Measurements from ENCODE around the gene CNTN5. TPM values are rescaled to one million over a fixed set of nuclear protein-coding genes. Genes with fewer than 3 reads are reported as not detected.

The CNTN5 gene
- polyA plus RNA-seq, 1 donor from 2014 or later = 1.1 TPM

DNA sequence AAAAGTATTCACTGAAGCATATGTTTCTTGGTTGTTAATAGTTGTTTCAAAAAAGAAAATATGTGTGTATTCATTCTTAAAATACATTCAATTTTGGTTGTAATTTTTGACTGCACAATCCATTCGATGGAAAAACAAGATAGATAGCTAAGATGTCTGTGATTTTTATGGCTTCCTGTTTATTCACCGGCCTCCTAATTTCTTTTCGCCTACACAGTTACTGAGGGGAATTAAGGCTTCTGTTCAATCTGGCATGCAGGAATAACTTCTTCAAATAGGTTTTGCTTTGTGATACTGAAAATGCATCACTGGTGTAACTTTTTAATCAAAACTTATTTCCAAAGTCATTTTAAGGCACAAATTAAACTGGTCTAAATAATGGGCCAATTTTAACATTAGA is 1375.5 kb downstream of the CNTN5 start:
- H3K9me3 ChIP-seq (ENCODE audit: low read length) = no peaks in the 10 kb centered on the region
- H3K27me3 ChIP-seq (ENCODE audit: insufficient read depth, low read depth, low read length) = no peaks in the 10 kb centered on the region
- TF ChIP-seq MXI1 (conservative IDR thresholded peaks at IDR 0.05; ENCODE audit: poor library complexity, severe bottlenecking) = no peak
- TF ChIP-seq SMC3 (conservative IDR thresholded peaks at IDR 0.05; ENCODE audit: poor library complexity) = no peak
- TF ChIP-seq, protein P1, sequence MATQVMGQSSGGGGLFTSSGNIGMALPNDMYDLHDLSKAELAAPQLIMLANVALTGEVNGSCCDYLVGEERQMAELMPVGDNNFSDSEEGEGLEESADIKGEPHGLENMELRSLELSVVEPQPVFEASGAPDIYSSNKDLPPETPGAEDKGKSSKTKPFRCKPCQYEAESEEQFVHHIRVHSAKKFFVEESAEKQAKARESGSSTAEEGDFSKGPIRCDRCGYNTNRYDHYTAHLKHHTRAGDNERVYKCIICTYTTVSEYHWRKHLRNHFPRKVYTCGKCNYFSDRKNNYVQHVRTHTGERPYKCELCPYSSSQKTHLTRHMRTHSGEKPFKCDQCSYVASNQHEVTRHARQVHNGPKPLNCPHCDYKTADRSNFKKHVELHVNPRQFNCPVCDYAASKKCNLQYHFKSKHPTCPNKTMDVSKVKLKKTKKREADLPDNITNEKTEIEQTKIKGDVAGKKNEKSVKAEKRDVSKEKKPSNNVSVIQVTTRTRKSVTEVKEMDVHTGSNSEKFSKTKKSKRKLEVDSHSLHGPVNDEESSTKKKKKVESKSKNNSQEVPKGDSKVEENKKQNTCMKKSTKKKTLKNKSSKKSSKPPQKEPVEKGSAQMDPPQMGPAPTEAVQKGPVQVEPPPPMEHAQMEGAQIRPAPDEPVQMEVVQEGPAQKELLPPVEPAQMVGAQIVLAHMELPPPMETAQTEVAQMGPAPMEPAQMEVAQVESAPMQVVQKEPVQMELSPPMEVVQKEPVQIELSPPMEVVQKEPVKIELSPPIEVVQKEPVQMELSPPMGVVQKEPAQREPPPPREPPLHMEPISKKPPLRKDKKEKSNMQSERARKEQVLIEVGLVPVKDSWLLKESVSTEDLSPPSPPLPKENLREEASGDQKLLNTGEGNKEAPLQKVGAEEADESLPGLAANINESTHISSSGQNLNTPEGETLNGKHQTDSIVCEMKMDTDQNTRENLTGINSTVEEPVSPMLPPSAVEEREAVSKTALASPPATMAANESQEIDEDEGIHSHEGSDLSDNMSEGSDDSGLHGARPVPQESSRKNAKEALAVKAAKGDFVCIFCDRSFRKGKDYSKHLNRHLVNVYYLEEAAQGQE (IDR thresholded peaks at IDR 0.05; ENCODE audit: borderline replicate concordance) = no peak
- no peaks in the 10 kb centered on the region for H3K36me3 ChIP-seq (ENCODE audit: insufficient read depth, low read length)
- no peak overlapping the region for H2AFZ ChIP-seq (ENCODE audit: low read depth, low read length)
- H3K9me2 ChIP-seq (ENCODE audit: insufficient read depth, low read length) = no peaks in the 10 kb centered on the region
- H3K79me2 ChIP-seq (replicated peaks; ENCODE audit: insufficient read depth, low read length) = no peaks in the 10 kb centered on the region
- no peaks in the 10 kb centered on the region for H3F3A ChIP-seq (ENCODE audit: insufficient read depth, low read length, poor library complexity, severe bottlenecking)
- no peaks in the 10 kb centered on the region for H4K20me1 ChIP-seq (ENCODE audit: insufficient read depth)
- H3K27ac ChIP-seq (ENCODE audit: low read length) = no peak overlapping the region
- no peak overlapping the region for H3K4me3 ChIP-seq (ENCODE audit: low read length)
- no peak overlapping the region for H3K4me2 ChIP-seq (ENCODE audit: low read length)
- no peak overlapping the region for H3K9ac ChIP-seq (ENCODE audit: low read length)

DNA sequence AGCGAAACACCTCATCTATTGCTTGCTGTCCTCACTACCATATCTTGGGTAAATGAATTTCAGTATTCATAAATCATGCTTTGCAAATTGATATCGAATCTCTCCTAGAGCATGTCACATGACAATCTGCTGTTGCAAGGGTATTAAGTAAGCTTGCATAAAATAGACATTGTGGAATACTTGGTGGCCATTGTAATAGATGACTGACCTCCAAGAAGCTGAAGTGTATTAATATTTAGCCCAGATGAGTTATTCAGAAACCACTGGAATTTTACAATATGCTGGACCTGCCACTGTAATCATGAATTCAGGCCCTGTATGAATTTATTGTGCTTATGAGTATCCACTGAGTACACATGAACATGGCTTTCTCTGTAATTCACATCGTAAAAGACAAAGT is 1376.7 kb downstream of the CNTN5 start:
- H2AFZ ChIP-seq (ENCODE audit: low read depth, low read length) = no peak overlapping the region
- H4K20me1 ChIP-seq (ENCODE audit: insufficient read depth) = no peaks in the 10 kb centered on the region
- H3K4me2 ChIP-seq (ENCODE audit: low read length) = no peak overlapping the region
- H3K9me3 ChIP-seq (ENCODE audit: low read length) = no peaks in the 10 kb centered on the region
- H3K36me3 ChIP-seq (ENCODE audit: insufficient read depth, low read length) = no peaks in the 10 kb centered on the region
- H3K79me2 ChIP-seq (replicated peaks; ENCODE audit: insufficient read depth, low read length) = no peaks in the 10 kb centered on the region
- H3K9ac ChIP-seq (ENCODE audit: low read length) = no peak overlapping the region
- TF ChIP-seq, protein P2, sequence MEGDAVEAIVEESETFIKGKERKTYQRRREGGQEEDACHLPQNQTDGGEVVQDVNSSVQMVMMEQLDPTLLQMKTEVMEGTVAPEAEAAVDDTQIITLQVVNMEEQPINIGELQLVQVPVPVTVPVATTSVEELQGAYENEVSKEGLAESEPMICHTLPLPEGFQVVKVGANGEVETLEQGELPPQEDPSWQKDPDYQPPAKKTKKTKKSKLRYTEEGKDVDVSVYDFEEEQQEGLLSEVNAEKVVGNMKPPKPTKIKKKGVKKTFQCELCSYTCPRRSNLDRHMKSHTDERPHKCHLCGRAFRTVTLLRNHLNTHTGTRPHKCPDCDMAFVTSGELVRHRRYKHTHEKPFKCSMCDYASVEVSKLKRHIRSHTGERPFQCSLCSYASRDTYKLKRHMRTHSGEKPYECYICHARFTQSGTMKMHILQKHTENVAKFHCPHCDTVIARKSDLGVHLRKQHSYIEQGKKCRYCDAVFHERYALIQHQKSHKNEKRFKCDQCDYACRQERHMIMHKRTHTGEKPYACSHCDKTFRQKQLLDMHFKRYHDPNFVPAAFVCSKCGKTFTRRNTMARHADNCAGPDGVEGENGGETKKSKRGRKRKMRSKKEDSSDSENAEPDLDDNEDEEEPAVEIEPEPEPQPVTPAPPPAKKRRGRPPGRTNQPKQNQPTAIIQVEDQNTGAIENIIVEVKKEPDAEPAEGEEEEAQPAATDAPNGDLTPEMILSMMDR (IDR thresholded peaks at IDR 0.05; ENCODE audit: poor library complexity, severe bottlenecking) = no peak
- TF ChIP-seq POLR2AphosphoS5 (IDR thresholded peaks at IDR 0.05) = no peak
- no peaks in the 10 kb centered on the region for H3K9me2 ChIP-seq (ENCODE audit: insufficient read depth, low read length)
- no peaks in the 10 kb centered on the region for H3K27me3 ChIP-seq (ENCODE audit: insufficient read depth, low read depth, low read length)
- no peak overlapping the region for H3K27ac ChIP-seq (ENCODE audit: low read length)
- no peak overlapping the region for H3K4me3 ChIP-seq (ENCODE audit: low read length)
- H3F3A ChIP-seq (ENCODE audit: insufficient read depth, low read length, poor library complexity, severe bottlenecking) = no peaks in the 10 kb centered on the region

DNA sequence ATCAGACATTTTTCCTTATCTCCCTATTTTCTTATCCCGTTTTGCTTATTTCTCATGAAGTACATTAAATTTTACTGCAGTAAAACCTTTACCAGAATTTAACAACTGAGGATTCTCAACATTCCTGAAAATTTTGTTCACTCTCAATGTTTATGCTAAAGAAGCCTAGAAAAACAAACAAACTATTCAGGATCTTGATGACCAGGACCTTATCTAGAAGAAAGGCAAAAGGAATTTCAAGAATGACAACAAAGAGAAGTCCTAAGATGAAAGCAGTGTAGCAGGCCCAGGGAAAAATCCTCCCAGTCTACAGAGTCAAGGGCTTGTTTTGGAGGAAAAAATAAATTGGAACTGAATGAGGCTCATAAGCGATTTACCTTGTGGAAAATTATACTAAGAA is 1383.1 kb downstream of the CNTN5 start:
- H3K27me3 ChIP-seq (ENCODE audit: insufficient read depth, low read depth, low read length) = no peaks in the 10 kb centered on the region
- no peaks in the 10 kb centered on the region for H3K9me3 ChIP-seq (ENCODE audit: low read length)
- H2AFZ ChIP-seq (ENCODE audit: low read depth, low read length) = no peak overlapping the region
- no peaks in the 10 kb centered on the region for H4K20me1 ChIP-seq (ENCODE audit: insufficient read depth)
- no peaks in the 10 kb centered on the region for H3F3A ChIP-seq (ENCODE audit: insufficient read depth, low read length, poor library complexity, severe bottlenecking)
- H3K79me2 ChIP-seq (replicated peaks; ENCODE audit: insufficient read depth, low read length) = no peaks in the 10 kb centered on the region
- no peak overlapping the region for H3K9ac ChIP-seq (ENCODE audit: low read length)
- H3K27ac ChIP-seq (ENCODE audit: low read length) = no peak overlapping the region
- H3K9me2 ChIP-seq (ENCODE audit: insufficient read depth, low read length) = no peaks in the 10 kb centered on the region
- no peak overlapping the region for H3K4me2 ChIP-seq (ENCODE audit: low read length)
- TF ChIP-seq RAD21 (conservative IDR thresholded peaks at IDR 0.05) (no peak), POLR2AphosphoS5 (IDR thresholded peaks at IDR 0.05) (no peak), MXI1 (conservative IDR thresholded peaks at IDR 0.05; ENCODE audit: poor library complexity, severe bottlenecking) (no peak), EZH2 (IDR thresholded peaks at IDR 0.05; ENCODE audit: borderline replicate concordance, insufficient read depth, low read length, poor library complexity, severe bottlenecking) (no peak), EP300 (conservative IDR thresholded peaks at IDR 0.05; ENCODE audit: poor library complexity, severe bottlenecking) (no peak), SMC3 (conservative IDR thresholded peaks at IDR 0.05; ENCODE audit: poor library complexity) (no peak), TAF1 (IDR thresholded peaks at IDR 0.05; ENCODE audit: low read depth) (no peak)
- TF ChIP-seq, protein P1 (IDR thresholded peaks at IDR 0.05; ENCODE audit: borderline replicate concordance) = no peak
- TF ChIP-seq, protein P2 (IDR thresholded peaks at IDR 0.05; ENCODE audit: poor library complexity, severe bottlenecking) = no peak
- H3K36me3 ChIP-seq (ENCODE audit: insufficient read depth, low read length) = no peaks in the 10 kb centered on the region
- H3K4me3 ChIP-seq (ENCODE audit: low read length) = no peak overlapping the region
